HepG2 (cell line): ENCODE data around the gene CEBPB. TPM values are rescaled to one million over a fixed set of nuclear protein-coding genes. Genes with fewer than 3 reads are reported as not detected.

Experiments
- CAMTA2 ChIP-seq: sonication (generic); formaldehyde crosslinking; IDR thresholded peaks from 2 replicates; pipeline ENCODE4 v1.4.0; 2020; ENCODE audit warnings: mild to moderate bottlenecking, missing genetic modification reagents, borderline replicate concordance
- GABPA ChIP-seq, 2 experiments: IDR thresholded peaks; 2 replicates each; pipeline ENCODE4 v1.6.1; 2011 to 2016; ENCODE audit warnings: low read depth in 2 of 2, low read length in 1 of 2, missing biosample characterization in 1 of 2, missing genetic modification characterization in 1 of 2
- KDM1A ChIP-seq: IDR thresholded peaks from 2 replicates; pipeline ENCODE4 v1.6.1; 2016; ENCODE audit warnings: missing compliant biosample characterization
- PHF21A ChIP-seq: sonication (generic); formaldehyde crosslinking; IDR thresholded peaks from 2 replicates; pipeline ENCODE4 v1.5.0; 2020; ENCODE audit warnings: mild to moderate bottlenecking, missing genetic modification reagents
- ZBTB1 ChIP-seq: sonication (generic); formaldehyde crosslinking; IDR thresholded peaks from 2 replicates; pipeline ENCODE4 v1.4.0; 2020; ENCODE audit warnings: missing genetic modification reagents, borderline replicate concordance
- ZNF260 ChIP-seq: sonication (generic); formaldehyde crosslinking; IDR thresholded peaks from 2 replicates; pipeline ENCODE4 v1.4.0; 2020; ENCODE audit warnings: missing genetic modification reagents, low read depth, mild to moderate bottlenecking, borderline replicate concordance
- ZNF550 ChIP-seq: sonication (generic); formaldehyde crosslinking; IDR thresholded peaks from 2 replicates; pipeline ENCODE4 v1.4.0; 2020; ENCODE audit warnings: mild to moderate bottlenecking, missing genetic modification reagents, borderline replicate concordance
- ZNF672 ChIP-seq: sonication (generic); formaldehyde crosslinking; IDR thresholded peaks from 2 replicates; pipeline ENCODE4 v1.8.1; 2022; ENCODE audit warnings: missing genetic modification reagents
- ZNF883 ChIP-seq: sonication (generic); formaldehyde crosslinking; IDR thresholded peaks from 2 replicates; pipeline ENCODE4 v1.5.1; 2020; ENCODE audit warnings: mild to moderate bottlenecking, missing genetic modification reagents; ENCODE audit errors: not compliant biosample characterization
- ZNF891 ChIP-seq: sonication (generic); formaldehyde crosslinking; IDR thresholded peaks from 2 replicates; pipeline ENCODE4 v1.5.0; 2020; ENCODE audit warnings: mild to moderate bottlenecking, missing genetic modification reagents
- polyA plus RNA-seq, 8 experiments: library from polyadenylated mRNA; depleted of rRNA in 3 of 8; stranded (reverse) in 7 of 8; unstranded in 1 of 8; fragments of >200 nt; fragmentation: Illumina TruSeq in 4 of 8; extraction: Trizol in 4 of 8; gene quantifications; 2 replicates each; pipeline versions ENCODE4 v1.2.1 to v1.2.3, GENCODE V29; 2011 to 2016; ENCODE audit warnings: low read depth in 4 of 8, missing spikeins in 1 of 8, mixed read lengths in 1 of 8; ENCODE audit not compliant: insufficient read depth in 1 of 8
- total RNA-seq, 5 experiments: library from RNA; depleted of rRNA; stranded (reverse); fragments of >200 nt; fragmentation: Illumina TruSeq; extraction: Trizol; gene quantifications; 2 replicates each; pipeline ENCODE4 v1.2.3, GENCODE V29; 2016; ENCODE audit warnings: low read depth in 1 of 5
- TF ChIP-seq, protein P1 (sequence below): sonication (generic); formaldehyde crosslinking; IDR thresholded peaks from 2 replicates; pipeline ENCODE4 v1.8.0; 2022; ENCODE audit warnings: mild to moderate bottlenecking, missing genetic modification reagents
- TF ChIP-seq, protein P2 (sequence below), 2 experiments: sonication (generic) in 1 of 2; formaldehyde crosslinking in 1 of 2; IDR thresholded peaks; 2 replicates each; pipeline versions ENCODE4 v1.4.0 to v1.6.1; 2016 to 2020; ENCODE audit warnings: borderline replicate concordance in 1 of 2, low read depth in 1 of 2, mild to moderate bottlenecking in 1 of 2, missing genetic modification reagents in 1 of 2
- TF ChIP-seq, protein P3 (sequence below): sonication (generic); formaldehyde crosslinking; IDR thresholded peaks from 2 replicates; pipeline ENCODE4 v1.4.0; 2020; ENCODE audit warnings: missing genetic modification reagents; ENCODE audit errors: not compliant biosample characterization
- TF ChIP-seq, protein P4 (sequence below): sonication (generic); formaldehyde crosslinking; IDR thresholded peaks from 2 replicates; pipeline ENCODE4 v1.5.1; 2020; ENCODE audit warnings: missing genetic modification reagents, mild to moderate bottlenecking, borderline replicate concordance

Gene CEBPB
- total and polyA plus RNA-seq, 2 of the 13 experiments (the other 11 are each of a cell fraction or from before 2014, with no cell fraction given) = 18.5 to 28.2 TPM

DNA sequence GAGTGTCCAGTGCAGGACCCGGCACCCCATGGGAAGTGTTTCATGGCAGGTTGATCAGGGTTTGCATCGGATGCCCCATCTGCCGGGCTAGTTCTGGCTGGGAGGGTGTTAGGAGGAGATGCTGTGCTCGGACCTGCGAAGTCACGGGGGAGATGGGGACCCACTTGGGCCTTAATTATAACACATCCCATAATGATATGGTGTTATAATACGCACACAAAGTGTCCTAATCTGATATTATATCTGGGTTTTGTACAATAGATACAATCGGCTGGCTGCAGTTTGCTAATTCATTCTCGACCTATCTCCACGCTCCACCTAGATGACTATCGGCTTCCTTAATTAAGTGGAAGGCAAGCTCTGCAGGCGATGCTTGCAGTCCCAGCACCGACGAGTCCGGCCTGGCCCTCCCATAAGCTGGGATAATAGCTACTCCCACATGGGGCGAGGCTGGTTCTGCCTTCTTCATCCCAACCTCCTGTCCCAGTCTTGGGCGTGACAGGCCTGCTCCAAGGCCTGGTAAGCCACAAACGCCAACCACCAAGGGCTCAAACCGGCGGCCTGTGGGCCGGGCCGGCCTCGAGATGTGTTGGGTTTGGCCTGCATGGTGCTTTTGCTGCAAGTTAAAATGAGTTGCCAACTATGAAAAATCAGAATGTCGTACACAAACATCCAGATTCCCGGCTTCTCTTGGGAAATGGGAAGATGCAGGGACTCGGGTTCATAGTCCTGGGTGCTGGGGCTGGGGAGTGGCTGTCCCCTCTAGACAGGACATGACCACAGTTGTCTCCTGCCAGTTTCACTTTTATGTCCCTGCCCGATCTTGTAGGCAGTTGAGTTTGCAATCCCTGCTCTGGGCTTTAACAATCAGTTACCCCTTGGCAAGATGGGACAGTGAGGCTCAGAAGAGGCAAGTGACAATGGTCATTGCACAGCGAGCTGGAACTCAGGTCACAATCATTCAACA is 32.7 kb downstream of the CEBPB start (continued):
- TF ChIP-seq PHF21A (CRISPR knock-in tag) = 0 out of 2 replicates have a peak, but pooled peaks have one; percentile 18
- 0 out of 2 replicates have a peak, but pooled peaks have one; percentile 52 for TF ChIP-seq CAMTA2 (CRISPR knock-in tag)
- TF ChIP-seq ZNF891 (CRISPR knock-in tag) = no peak
- no peak for TF ChIP-seq ZBTB1 (CRISPR knock-in tag)
- peak; percentile 40 for TF ChIP-seq ZNF883 (CRISPR knock-in tag)
- no peak for TF ChIP-seq ZNF550 (CRISPR knock-in tag)
- no peak for TF ChIP-seq ZNF672
- TF ChIP-seq, protein P1, sequence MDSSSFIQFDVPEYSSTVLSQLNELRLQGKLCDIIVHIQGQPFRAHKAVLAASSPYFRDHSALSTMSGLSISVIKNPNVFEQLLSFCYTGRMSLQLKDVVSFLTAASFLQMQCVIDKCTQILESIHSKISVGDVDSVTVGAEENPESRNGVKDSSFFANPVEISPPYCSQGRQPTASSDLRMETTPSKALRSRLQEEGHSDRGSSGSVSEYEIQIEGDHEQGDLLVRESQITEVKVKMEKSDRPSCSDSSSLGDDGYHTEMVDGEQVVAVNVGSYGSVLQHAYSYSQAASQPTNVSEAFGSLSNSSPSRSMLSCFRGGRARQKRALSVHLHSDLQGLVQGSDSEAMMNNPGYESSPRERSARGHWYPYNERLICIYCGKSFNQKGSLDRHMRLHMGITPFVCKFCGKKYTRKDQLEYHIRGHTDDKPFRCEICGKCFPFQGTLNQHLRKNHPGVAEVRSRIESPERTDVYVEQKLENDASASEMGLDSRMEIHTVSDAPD (CRISPR knock-in tag) = no peak
- TF ChIP-seq, protein P2, sequence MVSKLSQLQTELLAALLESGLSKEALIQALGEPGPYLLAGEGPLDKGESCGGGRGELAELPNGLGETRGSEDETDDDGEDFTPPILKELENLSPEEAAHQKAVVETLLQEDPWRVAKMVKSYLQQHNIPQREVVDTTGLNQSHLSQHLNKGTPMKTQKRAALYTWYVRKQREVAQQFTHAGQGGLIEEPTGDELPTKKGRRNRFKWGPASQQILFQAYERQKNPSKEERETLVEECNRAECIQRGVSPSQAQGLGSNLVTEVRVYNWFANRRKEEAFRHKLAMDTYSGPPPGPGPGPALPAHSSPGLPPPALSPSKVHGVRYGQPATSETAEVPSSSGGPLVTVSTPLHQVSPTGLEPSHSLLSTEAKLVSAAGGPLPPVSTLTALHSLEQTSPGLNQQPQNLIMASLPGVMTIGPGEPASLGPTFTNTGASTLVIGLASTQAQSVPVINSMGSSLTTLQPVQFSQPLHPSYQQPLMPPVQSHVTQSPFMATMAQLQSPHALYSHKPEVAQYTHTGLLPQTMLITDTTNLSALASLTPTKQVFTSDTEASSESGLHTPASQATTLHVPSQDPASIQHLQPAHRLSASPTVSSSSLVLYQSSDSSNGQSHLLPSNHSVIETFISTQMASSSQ (IDR thresholded peaks at IDR 0.05; ENCODE audit: low read depth) = no peak
- TF ChIP-seq, protein P2 (CRISPR knock-in tag; IDR thresholded peaks at IDR 0.05; ENCODE audit: borderline replicate concordance) = no peak
- TF ChIP-seq, protein P3, sequence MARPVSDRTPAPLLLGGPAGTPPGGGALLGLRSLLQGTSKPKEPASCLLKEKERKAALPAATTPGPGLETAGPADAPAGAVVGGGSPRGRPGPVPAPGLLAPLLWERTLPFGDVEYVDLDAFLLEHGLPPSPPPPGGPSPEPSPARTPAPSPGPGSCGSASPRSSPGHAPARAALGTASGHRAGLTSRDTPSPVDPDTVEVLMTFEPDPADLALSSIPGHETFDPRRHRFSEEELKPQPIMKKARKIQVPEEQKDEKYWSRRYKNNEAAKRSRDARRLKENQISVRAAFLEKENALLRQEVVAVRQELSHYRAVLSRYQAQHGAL (CRISPR knock-in tag) = no peak
- TF ChIP-seq, protein P4, sequence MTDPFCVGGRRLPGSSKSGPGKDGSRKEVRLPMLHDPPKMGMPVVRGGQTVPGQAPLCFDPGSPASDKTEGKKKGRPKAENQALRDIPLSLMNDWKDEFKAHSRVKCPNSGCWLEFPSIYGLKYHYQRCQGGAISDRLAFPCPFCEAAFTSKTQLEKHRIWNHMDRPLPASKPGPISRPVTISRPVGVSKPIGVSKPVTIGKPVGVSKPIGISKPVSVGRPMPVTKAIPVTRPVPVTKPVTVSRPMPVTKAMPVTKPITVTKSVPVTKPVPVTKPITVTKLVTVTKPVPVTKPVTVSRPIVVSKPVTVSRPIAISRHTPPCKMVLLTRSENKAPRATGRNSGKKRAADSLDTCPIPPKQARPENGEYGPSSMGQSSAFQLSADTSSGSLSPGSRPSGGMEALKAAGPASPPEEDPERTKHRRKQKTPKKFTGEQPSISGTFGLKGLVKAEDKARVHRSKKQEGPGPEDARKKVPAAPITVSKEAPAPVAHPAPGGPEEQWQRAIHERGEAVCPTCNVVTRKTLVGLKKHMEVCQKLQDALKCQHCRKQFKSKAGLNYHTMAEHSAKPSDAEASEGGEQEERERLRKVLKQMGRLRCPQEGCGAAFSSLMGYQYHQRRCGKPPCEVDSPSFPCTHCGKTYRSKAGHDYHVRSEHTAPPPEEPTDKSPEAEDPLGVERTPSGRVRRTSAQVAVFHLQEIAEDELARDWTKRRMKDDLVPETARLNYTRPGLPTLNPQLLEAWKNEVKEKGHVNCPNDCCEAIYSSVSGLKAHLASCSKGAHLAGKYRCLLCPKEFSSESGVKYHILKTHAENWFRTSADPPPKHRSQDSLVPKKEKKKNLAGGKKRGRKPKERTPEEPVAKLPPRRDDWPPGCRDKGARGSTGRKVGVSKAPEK = no peak
- TF ChIP-seq ZNF260 (CRISPR knock-in tag) = no peak
- TF ChIP-seq GABPA (IDR thresholded peaks at IDR 0.05; ENCODE audit: low read depth, low read length) = no peak
- no peak for TF ChIP-seq GABPA (CRISPR knock-in tag; IDR thresholded peaks at IDR 0.05; ENCODE audit: low read depth)
- no peak for TF ChIP-seq KDM1A (CRISPR knock-in tag)
